Neuron (in vitro differentiated cells): ENCODE measurements around the gene COG2.

Source experiments
- H2AFZ ChIP-seq: one replicate; pipeline ENCODE4 v1.6.1; 2013; ENCODE audit warnings: low read depth, mild to moderate bottlenecking, inconsistent platforms, low read length, moderate library complexity
- H3K27me3 ChIP-seq: one replicate; pipeline ENCODE4 v1.6.1; 2013; ENCODE audit warnings: low read length; ENCODE audit not compliant: insufficient read depth
- H3K36me3 ChIP-seq: one replicate; pipeline ENCODE4 v1.6.1; 2013; ENCODE audit warnings: low read length; ENCODE audit not compliant: insufficient read depth
- H3K4me1 ChIP-seq: one replicate; pipeline ENCODE4 v1.6.1; 2013; ENCODE audit warnings: low read length; ENCODE audit not compliant: insufficient read depth
- H3K4me3 ChIP-seq: 2 replicates; pipeline ENCODE4 v1.5.1; 2013; ENCODE audit warnings: mild to moderate bottlenecking, low read length, moderate library complexity
- H3K9me3 ChIP-seq: one replicate; pipeline ENCODE4 v1.6.1; 2013; ENCODE audit warnings: low read length

The COG2 gene

GRCh38 chr1:230728710-230729392 lies 86.6 kb downstream of the COG2 start:
- Histone ChIP-seq H3K9me3 (no peaks in the 10 kb centered on the region), H3K4me3 (no peak overlapping the region), H2AFZ (no peak overlapping the region), H3K36me3 (no peaks in the 10 kb centered on the region), H3K27me3 (no peaks in the 10 kb centered on the region), H3K4me1 (peaks cover 4% of the 10 kb centered on the region)

GRCh38 chr1:230730977-230731376 lies 88.7 kb downstream of the COG2 start:
- H3K36me3 ChIP-seq = no peaks in the 10 kb centered on the region
- H3K4me1 ChIP-seq = peaks cover 4% of the 10 kb centered on the region
- no peaks in the 10 kb centered on the region for H3K9me3 ChIP-seq
- H2AFZ ChIP-seq = no peak overlapping the region
- H3K27me3 ChIP-seq = no peaks in the 10 kb centered on the region
- no peak overlapping the region for H3K4me3 ChIP-seq

- Histone ChIP-seq H2AFZ (no peak overlapping the region), H3K4me1 (peaks cover 8% of the 10 kb centered on the region), H3K4me3 (no peak overlapping the region), H3K36me3 (no peaks in the 10 kb centered on the region), H3K9me3 (peaks cover 5% of the 10 kb centered on the region), H3K27me3 (peaks cover 3% of the 10 kb centered on the region)
Observed at GRCh38 chr1:230735447-230735846, 93.2 kb downstream of the COG2 start.

- H3K4me3 ChIP-seq = no peak overlapping the region
- peaks cover 8% of the 10 kb centered on the region for H3K4me1 ChIP-seq
- peaks cover 3% of the 10 kb centered on the region for H3K27me3 ChIP-seq
Observed at GRCh38 chr1:230737622-230738262, 95.5 kb downstream of the COG2 start.

GRCh38 chr1:230739564-230740290 lies 97.4 kb downstream of the COG2 start:
- H3K27me3 ChIP-seq = peaks cover 3% of the 10 kb centered on the region
- no peak overlapping the region for H2AFZ ChIP-seq
- peaks cover 7% of the 10 kb centered on the region for H3K9me3 ChIP-seq
- no peak overlapping the region for H3K4me3 ChIP-seq
- peaks cover 21% of the 10 kb centered on the region for H3K4me1 ChIP-seq
- no peaks in the 10 kb centered on the region for H3K36me3 ChIP-seq

More at GRCh38 chr1:230737622-230738262, 95.5 kb downstream of the COG2 start:
- H3K36me3 ChIP-seq = no peaks in the 10 kb centered on the region
- peaks cover 7% of the 10 kb centered on the region for H3K9me3 ChIP-seq
- H2AFZ ChIP-seq = no peak overlapping the region
